K562 (cell line): ENCODE measurements around the gene EYA2.

Experiments
- EZH2 ChIP-seq: IDR thresholded peaks from 2 replicates; pipeline ENCODE4 v1.6.1; 2012; ENCODE audit warnings: low read depth, mild to moderate bottlenecking, inconsistent platforms, low read length, borderline replicate concordance
- PHF21A ChIP-seq: fragments of 450-650 bp; IDR thresholded peaks from 2 replicates; pipeline ENCODE4 v1.6.1; 2017; ENCODE audit warnings: low read depth, borderline replicate concordance
- THAP7 ChIP-seq: fragments of 250-450 bp; sonication (Bioruptor Pico); IDR thresholded peaks from 2 replicates; pipeline ENCODE4 v1.5.0; 2021

GRCh38 chr20:46990596-46991104 is 96.0 kb downstream of the EYA2 start:
- no peak for TF ChIP-seq EZH2
- TF ChIP-seq THAP7, result no peak
- no peak for TF ChIP-seq PHF21A
